ENCODE results near the gene VPS18.
A peak's percentile ranks its signal among the peaks of the same experiment; 100 is the strongest.

The VPS18 gene

GRCh38 chr15:40900256-40901052, 6.2 kb downstream of the VPS18 start:
- no peak for DNase-seq

GRCh38 chr15:40901053-40901443, 6.8 kb downstream of the VPS18 start:
- DNase-seq, result no peak

- DNase-seq, result no peak
Measured at GRCh38 chr15:40902605-40903561, 8.6 kb downstream of the VPS18 start.

- DNase-seq, result no peak
Measured at GRCh38 chr15:40904552-40905201, 10.4 kb downstream of the VPS18 start.

- peak; percentile 85 to 88 for DNase-seq
Measured at GRCh38 chr15:40906091-40906990, 12.1 kb downstream of the VPS18 start.

GRCh38 chr15:40906991-40907802, 12.9 kb downstream of the VPS18 start:
- peak; percentile 56 to 59 for DNase-seq

GRCh38 chr15:40908095-40908494, 13.8 kb downstream of the VPS18 start:
- DNase-seq, result no peak

- no peak for DNase-seq
Measured at GRCh38 chr15:40909662-40910630, 15.7 kb downstream of the VPS18 start.

GRCh38 chr15:40911141-40911540, 16.9 kb downstream of the VPS18 start:
- no peak for DNase-seq

- no peak for DNase-seq
Measured at GRCh38 chr15:40911693-40912092, 17.4 kb downstream of the VPS18 start.

- no peak for DNase-seq
Measured at GRCh38 chr15:40912478-40912877, 18.2 kb downstream of the VPS18 start.

GRCh38 chr15:40914013-40914412, 19.8 kb downstream of the VPS18 start:
- DNase-seq, result no peak

GRCh38 chr15:40914486-40914885, 20.2 kb downstream of the VPS18 start:
- no peak for DNase-seq

- no peak for DNase-seq
Measured at GRCh38 chr15:40915116-40915661, 20.9 kb downstream of the VPS18 start.

- DNase-seq, result no peak
Measured at GRCh38 chr15:40915679-40916078, 21.4 kb downstream of the VPS18 start.

GRCh38 chr15:40917585-40917984, 23.3 kb downstream of the VPS18 start:
- no peak for DNase-seq

GRCh38 chr15:40918146-40918798, 24.0 kb downstream of the VPS18 start:
- DNase-seq, result no peak

GRCh38 chr15:40918799-40919392, 24.6 kb downstream of the VPS18 start:
- DNase-seq, result no peak

All from stimulated activated CD4-positive, alpha-beta T cell treated with anti-CD3 and anti-CD28 coated beads, Interleukin-2, amount 100 ng/mL, for 24 hours (primary cell).